ENCODE data around the gene PRMT6. TPM values are rescaled to one million over a fixed set of nuclear protein-coding genes. Genes with fewer than 3 reads are reported as not detected.

PRMT6 gene
- total RNA-seq (19.3 TPM), polyA plus RNA-seq (ENCODE audit: insufficient read depth, low read depth, low replicate concordance) (16.9 TPM)
- long read RNA-seq, donor 1, transcript PRMT6-201 (1 exons, 2,616 nt): major isoform, 28 of 28 reads
- long read RNA-seq, donor 1, partial matches to known transcripts: 0 of 28 reads
- long read RNA-seq, donor 1, other reads (novel, unspliced or antisense): 0 of 28 reads
- long read RNA-seq, donor 2, transcript PRMT6-201 (1 exons, 2,616 nt): major isoform, 38 of 39 reads
- long read RNA-seq, donor 2, partial matches to known transcripts: 0 of 39 reads
- long read RNA-seq, donor 2, other reads (novel, unspliced or antisense): 0 of 39 reads
- long read RNA-seq, donor 3, transcript PRMT6-201 (1 exons, 2,616 nt): major isoform, 39 of 39 reads
- long read RNA-seq, donor 3, partial matches to known transcripts: 0 of 39 reads
- long read RNA-seq, donor 3, other reads (novel, unspliced or antisense): 0 of 39 reads
- long read RNA-seq, donor 4, transcript PRMT6-201 (1 exons, 2,616 nt): major isoform, 34 of 34 reads
- long read RNA-seq, donor 4, partial matches to known transcripts: 0 of 34 reads
- long read RNA-seq, donor 4, other reads (novel, unspliced or antisense): 0 of 34 reads
- long read RNA-seq, donor 5, partial matches to known transcripts: 0 of 2 reads
- long read RNA-seq, donor 5, other reads (novel, unspliced or antisense): 0 of 2 reads
- long read RNA-seq, donor 6, transcript PRMT6-201 (1 exons, 2,616 nt): major isoform, 15 of 15 reads
- long read RNA-seq, donor 6, partial matches to known transcripts: 0 of 15 reads
- long read RNA-seq, donor 6, other reads (novel, unspliced or antisense): 0 of 15 reads
- long read RNA-seq, donor 7, transcript PRMT6-201 (1 exons, 2,616 nt): major isoform, 53 of 54 reads
- long read RNA-seq, donor 7, partial matches to known transcripts: 0 of 54 reads
- long read RNA-seq, donor 7, other reads (novel, unspliced or antisense): 0 of 54 reads
- long read RNA-seq, donor 8, transcript PRMT6-201 (1 exons, 2,616 nt): major isoform, 39 of 39 reads
- long read RNA-seq, donor 8, partial matches to known transcripts: 0 of 39 reads
- long read RNA-seq, donor 8, other reads (novel, unspliced or antisense): 0 of 39 reads
- long read RNA-seq, donor 9, transcript PRMT6-201 (1 exons, 2,616 nt): major isoform, 20 of 21 reads
- long read RNA-seq, donor 9, partial matches to known transcripts: 0 of 21 reads
- long read RNA-seq, donor 9, other reads (novel, unspliced or antisense): 0 of 21 reads
- long read RNA-seq, donor 10, transcript PRMT6-201 (1 exons, 2,616 nt): major isoform, 39 of 41 reads
- long read RNA-seq, donor 10, partial matches to known transcripts: 0 of 41 reads
- long read RNA-seq, donor 10, other reads (novel, unspliced or antisense): 0 of 41 reads

- Histone ChIP-seq H3K4me1 (ENCODE audit: control insufficient read depth in 2 of 3, insufficient read depth in 2 of 3, low read depth in 1 of 3, low read length in 3 of 3) (peaks cover 0 to 8% (median 0%) of the 10 kb centered on the region in 3 donors), H3K4me3 (ENCODE audit: low read length in 3 of 3) (peak within 1 kb of the TSS; percentile 94 to 96 (median 95)), H3K9me3 (ENCODE audit: control insufficient read depth in 2 of 3, insufficient read depth in 1 of 3, low read length in 3 of 3) (no peaks in the 10 kb centered on the region), H3K27ac (ENCODE audit: low read depth in 2 of 2, low read length in 2 of 2) (peak within 1 kb of the TSS; percentile 80 to 91), H3K36me3 (ENCODE audit: control insufficient read depth in 2 of 3, insufficient read depth in 3 of 3, low read length in 3 of 3) (peaks cover 3 to 6% (median 3%) of the 10 kb centered on the region in 3 donors), H3K9ac (ENCODE audit: low read length in 3 of 3) (peak within 1 kb of the TSS; percentile 37 to 91 (median 85)), H3K27me3 (ENCODE audit: control insufficient read depth, insufficient read depth, low read length) (no peaks in the 10 kb centered on the region)
- FAIRE-seq: no peak
- DNase-seq: peak; percentile 91 to 96 (median 95)
- no peak for TF ChIP-seq CTCF (IDR thresholded peaks at IDR 0.05; ENCODE audit: borderline replicate concordance, extremely low read depth, insufficient read depth)
- intact Hi-C loops (cut with DNase I): no loop called here
Observed at GRCh38 chr1:107056426-107057196, at the start of gene PRMT6. Gene PRMT6 (plus strand): TSS chr1:107056674. CDS start chr1:107056716, 42 bp downstream.

- Histone ChIP-seq H3K36me3 (ENCODE audit: control insufficient read depth in 2 of 3, insufficient read depth in 3 of 3, low read length in 3 of 3) (no peaks in the 10 kb centered on the region), H3K27me3 (ENCODE audit: control insufficient read depth, insufficient read depth, low read length) (no peaks in the 10 kb centered on the region), H3K4me3 (ENCODE audit: low read length in 3 of 3) (no peak overlapping the region), H3K9ac (ENCODE audit: low read length in 3 of 3) (no peak overlapping the region), H3K27ac (ENCODE audit: low read depth in 2 of 2, low read length in 2 of 2) (no peak overlapping the region), H3K4me1 (ENCODE audit: control insufficient read depth in 2 of 3, insufficient read depth in 2 of 3, low read depth in 1 of 3, low read length in 3 of 3) (no peaks in the 10 kb centered on the region), H3K9me3 (ENCODE audit: control insufficient read depth in 2 of 3, insufficient read depth in 1 of 3, low read length in 3 of 3) (no peaks in the 10 kb centered on the region)
- intact Hi-C loops (cut with DNase I): no loop called here
- no peak for DNase-seq
- no peak for FAIRE-seq
- TF ChIP-seq CTCF (IDR thresholded peaks at IDR 0.05; ENCODE audit: borderline replicate concordance, extremely low read depth, insufficient read depth): no peak
Observed at GRCh38 chr1:107009281-107009680, 47.2 kb upstream of the PRMT6 start.

GRCh38 chr1:107010582-107010981 lies 45.9 kb upstream of the PRMT6 start:
- H3K9me3 ChIP-seq (ENCODE audit: control insufficient read depth in 2 of 3, insufficient read depth in 1 of 3, low read length in 3 of 3): no peaks in the 10 kb centered on the region
- intact Hi-C loops (cut with DNase I): no loop called here
- H3K36me3 ChIP-seq (ENCODE audit: control insufficient read depth in 2 of 3, insufficient read depth in 3 of 3, low read length in 3 of 3): no peaks in the 10 kb centered on the region
- no peak overlapping the region for H3K4me3 ChIP-seq (ENCODE audit: low read length in 3 of 3)
- H3K4me1 ChIP-seq (ENCODE audit: control insufficient read depth in 2 of 3, insufficient read depth in 2 of 3, low read depth in 1 of 3, low read length in 3 of 3): no peaks in the 10 kb centered on the region
- no peak overlapping the region for H3K9ac ChIP-seq (ENCODE audit: low read length in 3 of 3)
- DNase-seq (no peak), FAIRE-seq (no peak)
- no peak overlapping the region for H3K27ac ChIP-seq (ENCODE audit: low read depth in 2 of 2, low read length in 2 of 2)
- H3K27me3 ChIP-seq (ENCODE audit: control insufficient read depth, insufficient read depth, low read length): no peaks in the 10 kb centered on the region
- TF ChIP-seq CTCF (IDR thresholded peaks at IDR 0.05; ENCODE audit: borderline replicate concordance, extremely low read depth, insufficient read depth): no peak

Measured in kidney (tissue), 22 donors.